SU-DHL-6 (cell line): ENCODE data around the gene DOLK.

Source experiments
- EZH2phosphoT487 ChIP-seq: fragments of 200-600 bp; sonication (generic), shearing (Covaris generic); conservative IDR thresholded peaks from 2 replicates; pipeline ENCODE4 v1.6.1; 2018; ENCODE audit warnings: mild to moderate bottlenecking, antibody characterized with exemption, low read length, moderate library complexity, mixed read lengths
- TF ChIP-seq, protein P1 (sequence below): fragments of 200-600 bp; sonication (generic); IDR thresholded peaks from one replicate; pipeline ENCODE4 v1.5.1; 2017; ENCODE audit warnings: antibody characterized with exemption, mild to moderate bottlenecking, low read length, moderate library complexity; ENCODE audit not compliant: insufficient read depth, poor library complexity, severe bottlenecking

DNA sequence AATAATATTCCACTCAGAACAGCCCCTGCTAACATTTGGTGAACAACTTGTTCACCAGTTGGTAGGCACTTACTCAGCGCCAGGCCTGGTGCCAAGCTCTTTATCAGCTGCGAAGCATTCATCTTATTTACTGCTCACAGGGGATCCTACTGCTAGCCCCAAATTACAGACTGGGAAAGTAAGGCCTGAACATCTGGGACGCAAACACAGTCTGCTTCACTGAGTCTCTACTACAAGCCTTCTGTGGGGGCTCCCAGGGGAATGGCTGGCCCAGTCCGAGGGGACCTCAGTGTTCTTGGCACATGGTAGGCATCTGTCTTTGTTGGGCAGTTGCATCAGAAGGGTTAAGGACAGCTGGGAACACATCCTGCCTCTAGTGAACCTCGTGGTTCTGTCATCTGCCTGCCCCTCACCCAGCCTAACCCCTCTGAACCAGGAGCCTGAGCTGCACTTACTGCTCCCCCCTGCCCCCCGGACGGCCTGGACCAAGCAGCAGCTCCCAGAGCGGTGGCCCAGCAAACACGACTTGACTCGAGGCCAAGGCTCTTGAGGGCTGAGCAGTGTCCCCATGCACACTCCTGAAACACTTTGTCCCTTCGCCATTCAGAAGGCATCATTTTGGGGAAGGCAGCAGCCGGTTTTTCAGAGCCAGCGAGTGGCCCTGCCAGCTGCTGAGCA lies 26.9 kb downstream of the DOLK start, which contains the start of gene PHYHD1:
- TF ChIP-seq, protein P1, sequence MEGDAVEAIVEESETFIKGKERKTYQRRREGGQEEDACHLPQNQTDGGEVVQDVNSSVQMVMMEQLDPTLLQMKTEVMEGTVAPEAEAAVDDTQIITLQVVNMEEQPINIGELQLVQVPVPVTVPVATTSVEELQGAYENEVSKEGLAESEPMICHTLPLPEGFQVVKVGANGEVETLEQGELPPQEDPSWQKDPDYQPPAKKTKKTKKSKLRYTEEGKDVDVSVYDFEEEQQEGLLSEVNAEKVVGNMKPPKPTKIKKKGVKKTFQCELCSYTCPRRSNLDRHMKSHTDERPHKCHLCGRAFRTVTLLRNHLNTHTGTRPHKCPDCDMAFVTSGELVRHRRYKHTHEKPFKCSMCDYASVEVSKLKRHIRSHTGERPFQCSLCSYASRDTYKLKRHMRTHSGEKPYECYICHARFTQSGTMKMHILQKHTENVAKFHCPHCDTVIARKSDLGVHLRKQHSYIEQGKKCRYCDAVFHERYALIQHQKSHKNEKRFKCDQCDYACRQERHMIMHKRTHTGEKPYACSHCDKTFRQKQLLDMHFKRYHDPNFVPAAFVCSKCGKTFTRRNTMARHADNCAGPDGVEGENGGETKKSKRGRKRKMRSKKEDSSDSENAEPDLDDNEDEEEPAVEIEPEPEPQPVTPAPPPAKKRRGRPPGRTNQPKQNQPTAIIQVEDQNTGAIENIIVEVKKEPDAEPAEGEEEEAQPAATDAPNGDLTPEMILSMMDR, result no peak
- no peak for TF ChIP-seq EZH2phosphoT487
